Measurements from ENCODE around the gene LIMK1.

DNA sequence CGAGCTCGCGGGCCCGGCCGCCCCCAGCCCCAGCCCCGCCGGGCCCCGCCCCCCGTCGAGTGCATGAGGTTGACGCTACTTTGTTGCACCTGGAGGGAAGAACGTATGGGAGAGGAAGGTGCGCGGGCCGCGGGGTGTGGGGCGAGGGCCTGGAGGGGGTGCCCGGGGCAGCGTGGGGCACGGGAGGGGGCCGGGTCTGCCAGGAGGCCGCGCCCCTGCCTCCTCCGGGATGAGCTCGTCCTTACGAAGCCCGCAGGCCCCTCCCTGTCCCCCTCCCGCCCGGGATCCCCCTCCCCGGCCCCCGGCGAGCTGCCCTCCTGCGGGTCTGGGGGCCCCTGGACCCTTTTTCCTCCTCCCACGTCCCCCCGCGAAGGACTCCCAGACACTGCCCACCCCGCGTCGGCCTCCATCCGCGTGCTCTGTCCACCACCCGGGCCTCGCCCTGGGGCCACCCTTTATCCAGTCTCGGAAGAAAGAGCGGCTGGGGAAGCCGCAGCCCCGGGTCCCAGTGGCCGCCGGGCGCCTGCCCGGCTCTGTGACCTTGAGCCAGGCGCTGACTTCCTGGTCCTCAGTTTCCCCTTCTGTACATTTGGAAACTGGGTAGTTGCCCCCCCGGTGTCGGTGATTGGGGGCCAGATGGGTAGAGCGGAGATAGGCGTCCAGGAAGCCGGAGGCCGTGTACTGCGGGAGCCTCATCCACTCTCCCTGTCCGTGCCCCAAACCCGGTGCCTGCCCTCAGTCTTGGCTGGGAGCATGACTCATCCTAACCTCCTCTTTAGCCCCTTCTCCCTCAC, 521 bp downstream of the LIMK1 start:
- TF ChIP-seq, protein P1, sequence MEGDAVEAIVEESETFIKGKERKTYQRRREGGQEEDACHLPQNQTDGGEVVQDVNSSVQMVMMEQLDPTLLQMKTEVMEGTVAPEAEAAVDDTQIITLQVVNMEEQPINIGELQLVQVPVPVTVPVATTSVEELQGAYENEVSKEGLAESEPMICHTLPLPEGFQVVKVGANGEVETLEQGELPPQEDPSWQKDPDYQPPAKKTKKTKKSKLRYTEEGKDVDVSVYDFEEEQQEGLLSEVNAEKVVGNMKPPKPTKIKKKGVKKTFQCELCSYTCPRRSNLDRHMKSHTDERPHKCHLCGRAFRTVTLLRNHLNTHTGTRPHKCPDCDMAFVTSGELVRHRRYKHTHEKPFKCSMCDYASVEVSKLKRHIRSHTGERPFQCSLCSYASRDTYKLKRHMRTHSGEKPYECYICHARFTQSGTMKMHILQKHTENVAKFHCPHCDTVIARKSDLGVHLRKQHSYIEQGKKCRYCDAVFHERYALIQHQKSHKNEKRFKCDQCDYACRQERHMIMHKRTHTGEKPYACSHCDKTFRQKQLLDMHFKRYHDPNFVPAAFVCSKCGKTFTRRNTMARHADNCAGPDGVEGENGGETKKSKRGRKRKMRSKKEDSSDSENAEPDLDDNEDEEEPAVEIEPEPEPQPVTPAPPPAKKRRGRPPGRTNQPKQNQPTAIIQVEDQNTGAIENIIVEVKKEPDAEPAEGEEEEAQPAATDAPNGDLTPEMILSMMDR (IDR thresholded peaks at IDR 0.05; ENCODE audit: poor library complexity), result no peak
- no peak for TF ChIP-seq EZH2 (IDR thresholded peaks at IDR 0.05; ENCODE audit: borderline replicate concordance)
